MM.1S (cell line): ENCODE data around the gene ASMTL.

Source experiments
- DNase-seq: peaks from one replicate; pipeline ENCODE4 v3.0.0-alpha.2; 2015
- H2AFZ ChIP-seq: fragments of 300-600 bp; sonication (generic); 2 replicates; pipeline ENCODE4 v1.6.0; 2016; ENCODE audit warnings: antibody characterized with exemption, low read length
- H3F3A ChIP-seq: fragments of 300-600 bp; sonication (generic); 2 replicates; pipeline ENCODE4 v1.6.1; 2016; ENCODE audit warnings: mild to moderate bottlenecking, antibody characterized with exemption, low read length, moderate library complexity, mixed read lengths; ENCODE audit not compliant: insufficient read depth
- H3K27ac ChIP-seq: fragments of 300-600 bp; sonication (generic); 2 replicates; pipeline ENCODE4 v1.5.1; 2016; ENCODE audit warnings: mild to moderate bottlenecking, low read length
- H3K27me3 ChIP-seq: fragments of 300-600 bp; sonication (generic); replicated peaks from 2 replicates; pipeline ENCODE4 v1.6.0; 2016; ENCODE audit warnings: low read length; ENCODE audit not compliant: insufficient read depth
- H3K36me3 ChIP-seq: fragments of 300-600 bp; sonication (generic); replicated peaks from 2 replicates; pipeline ENCODE4 v1.6.1; 2016; ENCODE audit warnings: mild to moderate bottlenecking, low read length, mixed read lengths; ENCODE audit not compliant: insufficient read depth
- H3K4me1 ChIP-seq: fragments of 300-600 bp; sonication (generic); 2 replicates; pipeline ENCODE4 v1.6.1; 2016; ENCODE audit warnings: low read length, mixed read lengths
- H3K4me2 ChIP-seq: fragments of 300-600 bp; sonication (generic); 2 replicates; pipeline ENCODE4 v1.6.0; 2016; ENCODE audit warnings: low read depth, low read length
- H3K4me3 ChIP-seq: fragments of 300-600 bp; sonication (generic); 2 replicates; pipeline ENCODE4 v1.5.1; 2016; ENCODE audit warnings: low read length, mixed read lengths
- H3K79me2 ChIP-seq: fragments of 300-600 bp; sonication (generic); 2 replicates; pipeline ENCODE4 v1.6.1; 2016; ENCODE audit warnings: mixed run types, low read length, mixed read lengths
- H3K9ac ChIP-seq: fragments of 300-600 bp; sonication (generic); 2 replicates; pipeline ENCODE4 v1.6.1; 2016; ENCODE audit warnings: low read length, mixed read lengths
- H3K9me2 ChIP-seq: fragments of 300-600 bp; sonication (generic); replicated peaks from 2 replicates; pipeline ENCODE4 v1.6.1; 2016; ENCODE audit warnings: mild to moderate bottlenecking, low read length, mixed read lengths; ENCODE audit not compliant: insufficient read depth
- H3K9me3 ChIP-seq: fragments of 300-600 bp; sonication (generic); replicated peaks from 2 replicates; pipeline ENCODE4 v1.6.1; 2016; ENCODE audit warnings: mild to moderate bottlenecking, low read length, mixed read lengths; ENCODE audit not compliant: insufficient read depth
- H4K20me1 ChIP-seq: fragments of 300-600 bp; sonication (generic); 2 replicates; pipeline ENCODE4 v1.6.1; 2016; ENCODE audit warnings: mild to moderate bottlenecking, low read length, moderate library complexity, mixed read lengths; ENCODE audit not compliant: insufficient read depth
- EZH2 ChIP-seq: fragments of 300-600 bp; sonication (generic); optimal IDR thresholded peaks from 2 replicates; pipeline ENCODE3; 2017; ENCODE audit warnings: low read depth, mild to moderate bottlenecking, antibody characterized with exemption, low read length, mixed read lengths
- EZH2phosphoT487 ChIP-seq: fragments of 300-600 bp; sonication (generic); IDR thresholded peaks from 2 replicates; pipeline ENCODE4 v1.6.1; 2018; ENCODE audit warnings: antibody characterized with exemption, low read length
- TF ChIP-seq, protein P1 (sequence below): fragments of 300-600 bp; sonication (generic); IDR thresholded peaks from 2 replicates; pipeline ENCODE4 v1.5.1; 2016; ENCODE audit warnings: antibody characterized with exemption, low read length, mixed read lengths

The ASMTL gene

DNA sequence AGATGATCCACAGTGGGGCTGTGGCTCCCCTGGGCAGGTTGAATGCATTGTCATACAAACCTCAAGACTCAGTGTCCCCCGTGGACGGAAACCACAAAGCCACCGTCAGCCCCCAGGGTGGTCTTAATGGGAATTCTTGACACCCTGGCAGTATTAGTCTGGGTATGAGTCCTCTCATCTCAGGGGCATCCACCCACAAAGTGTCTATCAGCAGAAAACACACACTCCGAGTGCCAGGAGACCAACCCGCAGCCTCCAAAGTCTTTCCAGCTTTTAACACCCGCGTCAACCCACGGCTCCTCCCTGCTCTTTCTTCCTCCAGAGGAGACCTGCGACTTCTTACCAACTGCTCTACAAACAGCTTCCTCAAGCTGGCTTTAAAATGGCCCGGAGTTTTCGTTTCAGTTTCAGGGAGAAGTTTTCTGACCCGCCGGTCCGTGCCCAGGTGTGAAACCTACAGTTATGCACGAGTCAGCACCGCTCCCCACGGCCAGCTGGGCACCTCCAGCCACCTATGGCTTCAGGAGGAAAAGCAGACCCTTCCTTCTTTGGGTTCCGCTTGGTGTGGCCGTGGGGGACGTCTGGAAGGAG is 14.4 kb upstream of the ASMTL start:
- Histone ChIP-seq H2AFZ (no peak overlapping the region), H4K20me1 (no peaks in the 10 kb centered on the region), H3K79me2 (peaks cover 34% of the 10 kb centered on the region), H3K27ac (peak overlapping the region; percentile 98), H3K9me3 (no peaks in the 10 kb centered on the region), H3K27me3 (no peaks in the 10 kb centered on the region), H3K4me2 (peak overlapping the region; percentile 83), H3F3A (peaks cover 24% of the 10 kb centered on the region), H3K9ac (peak overlapping the region; percentile 66), H3K36me3 (peaks cover 7% of the 10 kb centered on the region), H3K9me2 (no peaks in the 10 kb centered on the region), H3K4me1 (peaks cover 34% of the 10 kb centered on the region), H3K4me3 (peak overlapping the region; percentile 50)
- TF ChIP-seq EZH2phosphoT487 (no peak), EZH2 (no peak)
- TF ChIP-seq, protein P1, sequence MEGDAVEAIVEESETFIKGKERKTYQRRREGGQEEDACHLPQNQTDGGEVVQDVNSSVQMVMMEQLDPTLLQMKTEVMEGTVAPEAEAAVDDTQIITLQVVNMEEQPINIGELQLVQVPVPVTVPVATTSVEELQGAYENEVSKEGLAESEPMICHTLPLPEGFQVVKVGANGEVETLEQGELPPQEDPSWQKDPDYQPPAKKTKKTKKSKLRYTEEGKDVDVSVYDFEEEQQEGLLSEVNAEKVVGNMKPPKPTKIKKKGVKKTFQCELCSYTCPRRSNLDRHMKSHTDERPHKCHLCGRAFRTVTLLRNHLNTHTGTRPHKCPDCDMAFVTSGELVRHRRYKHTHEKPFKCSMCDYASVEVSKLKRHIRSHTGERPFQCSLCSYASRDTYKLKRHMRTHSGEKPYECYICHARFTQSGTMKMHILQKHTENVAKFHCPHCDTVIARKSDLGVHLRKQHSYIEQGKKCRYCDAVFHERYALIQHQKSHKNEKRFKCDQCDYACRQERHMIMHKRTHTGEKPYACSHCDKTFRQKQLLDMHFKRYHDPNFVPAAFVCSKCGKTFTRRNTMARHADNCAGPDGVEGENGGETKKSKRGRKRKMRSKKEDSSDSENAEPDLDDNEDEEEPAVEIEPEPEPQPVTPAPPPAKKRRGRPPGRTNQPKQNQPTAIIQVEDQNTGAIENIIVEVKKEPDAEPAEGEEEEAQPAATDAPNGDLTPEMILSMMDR, result no peak
- peak; percentile 89 for DNase-seq

GRCh38 chrX:1466232-1466661 is 13.5 kb upstream of the ASMTL start:
- no peaks in the 10 kb centered on the region for H3K9me2 ChIP-seq
- H3K9ac ChIP-seq, result no peak overlapping the region
- peaks cover 24% of the 10 kb centered on the region for H3F3A ChIP-seq
- no peaks in the 10 kb centered on the region for H3K27me3 ChIP-seq
- H3K4me3 ChIP-seq, result no peak overlapping the region
- H3K9me3 ChIP-seq, result no peaks in the 10 kb centered on the region
- H3K27ac ChIP-seq, result peak overlapping the region; percentile 98; the same call in 1 of the 2 replicates
- no peaks in the 10 kb centered on the region for H4K20me1 ChIP-seq
- no peak for TF ChIP-seq EZH2
- TF ChIP-seq EZH2phosphoT487, result no peak
- TF ChIP-seq, protein P1, result no peak
- no peak overlapping the region for H3K4me2 ChIP-seq
- H2AFZ ChIP-seq, result no peak overlapping the region
- H3K79me2 ChIP-seq, result peaks cover 26% of the 10 kb centered on the region
- H3K4me1 ChIP-seq, result peaks cover 27% of the 10 kb centered on the region
- peaks cover 7% of the 10 kb centered on the region for H3K36me3 ChIP-seq
- DNase-seq, result no peak

DNA sequence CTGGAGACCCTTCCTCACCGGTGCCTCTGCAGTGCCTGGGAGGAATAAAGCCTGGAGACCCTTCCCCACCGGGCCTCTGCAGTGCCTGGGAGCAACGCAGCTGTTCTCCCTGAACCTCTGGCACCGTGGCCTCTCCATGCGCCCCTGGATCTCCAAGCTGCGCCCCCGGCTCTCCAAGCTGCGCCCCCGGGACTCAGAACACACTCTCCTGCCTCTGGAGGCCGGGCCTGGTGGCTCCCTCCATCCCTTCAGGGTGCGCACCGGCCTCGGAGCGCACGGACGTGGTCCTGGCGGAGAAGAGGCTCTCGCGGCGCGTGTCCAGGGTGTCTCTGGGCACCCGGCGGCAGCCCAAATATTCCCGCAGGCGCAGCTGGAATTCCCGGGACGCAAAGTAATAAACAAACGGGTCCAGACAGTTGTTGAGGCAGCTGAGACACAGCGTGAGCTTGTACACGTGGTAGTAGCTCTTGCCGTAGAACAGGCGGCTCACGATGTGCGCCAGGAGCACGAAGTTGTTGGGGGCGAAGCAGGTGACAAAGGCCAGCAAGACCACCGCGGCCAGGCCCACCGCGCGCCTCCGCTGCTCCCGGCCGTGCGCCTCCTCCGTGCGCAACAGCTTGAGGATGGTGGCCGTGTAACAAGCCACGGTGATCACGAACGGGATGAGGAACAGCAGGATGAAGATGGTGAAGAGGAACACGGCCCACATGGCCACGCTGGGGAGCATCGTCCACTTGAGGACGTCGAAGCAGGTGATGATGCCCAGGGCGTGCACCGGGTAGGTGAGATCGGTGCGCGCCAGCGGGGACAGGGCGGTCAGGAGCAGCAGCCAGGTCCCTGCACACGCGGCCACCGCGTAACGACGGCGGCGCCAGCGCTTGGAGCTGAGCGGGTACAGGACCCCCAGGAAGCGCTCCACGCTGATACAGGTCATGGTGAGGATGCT is 12.8 kb upstream of the ASMTL start:
- H3K79me2 ChIP-seq, result peaks cover 26% of the 10 kb centered on the region
- peaks cover 24% of the 10 kb centered on the region for H3F3A ChIP-seq
- no peak overlapping the region for H2AFZ ChIP-seq
- no peaks in the 10 kb centered on the region for H3K9me3 ChIP-seq
- no peaks in the 10 kb centered on the region for H3K27me3 ChIP-seq
- no peak for DNase-seq
- no peaks in the 10 kb centered on the region for H4K20me1 ChIP-seq
- H3K9ac ChIP-seq, result no peak overlapping the region
- H3K27ac ChIP-seq, result no peak overlapping the region
- no peaks in the 10 kb centered on the region for H3K9me2 ChIP-seq
- H3K4me2 ChIP-seq, result no peak overlapping the region
- H3K4me1 ChIP-seq, result peaks cover 24% of the 10 kb centered on the region
- peaks cover 7% of the 10 kb centered on the region for H3K36me3 ChIP-seq
- TF ChIP-seq, protein P1, result no peak
- TF ChIP-seq EZH2 (no peak), EZH2phosphoT487 (no peak)
- H3K4me3 ChIP-seq, result no peak overlapping the region
